HUES64 (cell line): ENCODE data around the gene ICAM2. TPM values are rescaled to one million over a fixed set of nuclear protein-coding genes. Genes with fewer than 3 reads are reported as not detected.

Source experiments
- H3K27ac ChIP-seq: 2 replicates; pipeline ENCODE4 v1.7.0; 2013; ENCODE audit warnings: low read depth, low read length, inconsistent platforms
- H3K27me3 ChIP-seq: 2 replicates; pipeline ENCODE4 v1.6.1; 2013; ENCODE audit warnings: mild to moderate bottlenecking, low read length; ENCODE audit not compliant: insufficient read depth
- H3K36me3 ChIP-seq: 2 replicates; pipeline ENCODE4 v1.6.1; 2013; ENCODE audit warnings: mild to moderate bottlenecking, low read length; ENCODE audit not compliant: insufficient read depth
- H3K4me1 ChIP-seq: 2 replicates; pipeline ENCODE4 v1.6.1; 2013; ENCODE audit warnings: mild to moderate bottlenecking, low read length, moderate library complexity; ENCODE audit not compliant: insufficient read depth
- H3K4me3 ChIP-seq: 2 replicates; pipeline ENCODE4 v1.5.1; 2013; ENCODE audit warnings: mild to moderate bottlenecking, low read length, moderate library complexity
- H3K9ac ChIP-seq: 2 replicates; pipeline ENCODE4 v1.6.1; 2013; ENCODE audit warnings: mild to moderate bottlenecking, low read depth, low read length
- H3K9me3 ChIP-seq: 2 replicates; pipeline ENCODE4 v1.6.1; 2013; ENCODE audit warnings: low read depth, low read length; ENCODE audit not compliant: insufficient read depth
- WGBS: fragments of 150-250, 120-280 bp; methylation state at CpG from one replicate; pipeline ENCODE4 v1.1.7; 2013; ENCODE audit warnings: missing lambda C conversion rate; 5-methylcytosine and 5-hydroxymethylcytosine counted together
- polyA plus RNA-seq, 2 experiments: library from polyadenylated mRNA; stranded (reverse); fragments of 50-300 nt; gene quantifications; one replicate each; pipeline ENCODE4 v1.2.3, GENCODE V29; 2013

ICAM2 gene
- 0.55 TPM for polyA plus RNA-seq (2013, experiment 1 of 2)
- 0.57 TPM for polyA plus RNA-seq (2013, experiment 2 of 2)

DNA sequence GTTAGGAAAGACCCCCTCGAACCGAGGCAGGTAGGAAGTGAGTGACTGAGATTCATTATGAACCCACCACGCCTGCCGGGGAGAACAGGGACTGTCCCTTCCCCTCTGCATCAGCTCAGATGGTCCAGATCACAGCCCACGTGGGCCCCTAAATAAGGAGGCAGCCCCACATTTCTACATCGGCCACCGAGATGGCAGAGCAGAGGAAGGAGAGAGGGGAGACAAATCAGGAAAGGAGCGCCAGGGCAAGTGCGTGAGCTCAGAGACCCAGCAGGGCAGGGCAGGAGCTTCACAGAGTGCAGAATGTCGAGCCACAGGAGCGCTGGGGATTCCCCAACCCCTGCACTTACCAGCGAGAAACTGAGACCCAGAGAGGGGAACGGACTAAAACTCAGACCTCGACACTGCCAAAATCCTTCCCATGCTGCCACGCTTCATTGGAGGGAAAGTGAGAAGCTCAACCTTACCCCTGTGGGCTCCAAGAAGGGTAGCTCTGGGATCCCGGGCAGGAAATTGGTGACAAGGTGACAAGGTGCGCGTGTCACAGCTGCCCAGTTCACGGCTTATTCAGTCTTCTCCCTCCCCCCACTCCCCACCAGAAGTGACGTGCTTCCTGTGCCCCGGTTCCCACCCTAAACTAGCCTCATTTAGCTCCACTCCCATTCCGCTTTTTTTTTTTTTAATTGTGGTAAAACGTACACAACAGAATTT, at the start of gene ICAM2:
ICAM2 (minus strand) TSS at position 578 of the 711 bp plus-strand sequence. CDS start 13,942 bp downstream, outside the sequence.
- Histone ChIP-seq H3K4me3 (peak within 1 kb of the TSS; percentile 39), H3K9me3 (no peaks in the 10 kb centered on the region), H3K36me3 (no peaks in the 10 kb centered on the region), H3K27ac (no peak within 1 kb of the TSS), H3K9ac (peak within 1 kb of the TSS; percentile 29; the same call in 1 of the 2 replicates), H3K27me3 (no peaks in the 10 kb centered on the region), H3K4me1 (peaks cover 5% of the 10 kb centered on the region; the same call in 1 of the 2 replicates)
- 48% methylated on average over 23 of the region's 23 CpGs for WGBS

DNA sequence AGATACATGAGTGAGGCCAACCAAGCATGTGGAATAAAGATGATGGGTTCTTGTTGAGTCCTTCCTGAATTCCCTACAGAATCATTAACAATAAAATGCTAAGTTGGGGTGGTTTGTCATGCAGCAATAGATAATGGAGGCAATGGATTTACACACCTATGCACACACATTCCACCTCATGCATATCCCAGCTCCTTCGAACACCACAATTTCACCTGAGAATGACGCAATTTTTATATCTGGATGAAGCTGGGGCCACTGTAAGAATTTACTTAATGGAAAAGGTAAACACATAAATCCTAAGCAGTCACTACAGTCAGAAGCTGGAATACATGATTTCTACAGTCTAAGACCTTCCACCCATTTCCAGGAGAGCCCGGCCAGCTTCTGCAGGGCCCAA, 49.8 kb upstream of the ICAM2 start:
- Histone ChIP-seq H3K9ac (no peak overlapping the region), H3K9me3 (peaks cover 12% of the 10 kb centered on the region; the same call in 1 of the 2 replicates), H3K4me3 (no peak overlapping the region), H3K4me1 (no peaks in the 10 kb centered on the region), H3K27ac (no peak overlapping the region), H3K27me3 (no peaks in the 10 kb centered on the region), H3K36me3 (peaks cover 9% of the 10 kb centered on the region; the same call in 1 of the 2 replicates)
- WGBS = 94% methylated on average over 1 of the region's 3 CpGs

DNA sequence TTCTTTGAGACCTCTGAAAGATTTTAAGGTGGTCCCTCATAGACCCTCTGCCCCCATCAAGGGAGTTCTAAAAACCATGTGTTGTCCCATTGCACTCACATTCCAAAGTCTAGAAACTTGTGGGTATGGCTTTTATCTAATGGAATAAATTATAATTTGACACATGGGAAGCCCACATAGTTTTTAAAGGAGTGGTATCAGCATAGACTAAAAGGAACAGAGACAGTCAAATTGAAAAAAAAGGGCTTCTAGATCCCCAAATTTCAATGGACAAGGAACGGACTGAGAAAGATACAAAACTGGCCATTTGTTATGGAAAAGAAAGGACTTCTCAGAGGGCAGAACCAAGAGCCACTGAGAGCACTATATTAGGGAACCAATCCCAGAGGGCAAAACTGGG, 48.7 kb upstream of the ICAM2 start:
- WGBS = 96% methylated on average over 1 of the region's 1 CpG
- Histone ChIP-seq H3K27ac (no peak overlapping the region), H3K4me3 (no peak overlapping the region), H3K4me1 (peaks cover 2% of the 10 kb centered on the region; the same call in 1 of the 2 replicates), H3K9me3 (peaks cover 12% of the 10 kb centered on the region; the same call in 1 of the 2 replicates), H3K36me3 (peaks cover 9% of the 10 kb centered on the region; the same call in 1 of the 2 replicates), H3K9ac (no peak overlapping the region), H3K27me3 (no peaks in the 10 kb centered on the region)

DNA sequence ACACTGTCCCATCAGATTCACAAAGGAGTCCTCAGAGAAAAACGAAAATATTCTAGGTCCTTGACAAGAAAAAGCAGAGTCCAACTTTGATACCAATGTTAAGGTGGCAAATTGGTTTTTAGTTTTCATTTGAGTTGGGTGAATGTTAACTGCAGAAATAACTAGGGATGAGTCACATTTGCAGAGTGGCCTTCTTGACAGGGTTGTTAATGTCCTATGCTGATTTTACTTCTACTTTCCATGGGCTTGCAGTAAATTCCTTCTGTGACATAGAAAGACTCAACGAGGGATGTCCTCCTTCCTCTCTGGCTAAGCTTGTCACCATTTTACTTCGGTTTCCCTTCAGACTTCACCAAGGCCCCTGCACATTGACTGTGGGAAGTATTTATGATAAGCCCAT, 47.2 kb upstream of the ICAM2 start:
- Histone ChIP-seq H3K36me3 (peaks cover 9% of the 10 kb centered on the region; the same call in 1 of the 2 replicates), H3K9me3 (peaks cover 12% of the 10 kb centered on the region; the same call in 1 of the 2 replicates), H3K4me1 (peaks cover 4% of the 10 kb centered on the region; the same call in 1 of the 2 replicates), H3K27me3 (no peaks in the 10 kb centered on the region), H3K9ac (no peak overlapping the region), H3K27ac (no peak overlapping the region), H3K4me3 (no peak overlapping the region)
- WGBS = 91% methylated on average over 3 of the region's 3 CpGs

DNA sequence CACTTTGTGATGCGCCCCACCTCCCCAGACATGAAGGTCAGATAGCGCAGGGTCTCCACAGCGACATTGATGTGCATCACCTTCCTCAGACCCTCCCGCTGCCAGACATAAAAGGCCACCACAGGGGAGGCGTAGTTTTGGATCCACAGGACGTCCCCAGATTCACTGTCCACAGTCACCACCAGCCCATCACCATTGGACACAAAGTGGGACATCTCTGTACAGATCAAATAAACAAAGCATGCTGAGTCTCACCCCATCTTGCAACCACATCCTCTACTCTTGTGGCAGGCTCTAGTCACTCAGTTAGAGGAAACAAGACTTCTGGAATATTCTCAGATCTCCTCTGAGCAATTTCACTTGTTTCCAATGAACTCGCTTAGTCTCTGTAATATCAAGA, 46.3 kb upstream of the ICAM2 start:
- H3K36me3 ChIP-seq = peaks cover 9% of the 10 kb centered on the region; the same call in 1 of the 2 replicates
- H3K27me3 ChIP-seq = no peaks in the 10 kb centered on the region
- peaks cover 12% of the 10 kb centered on the region; the same call in 1 of the 2 replicates for H3K9me3 ChIP-seq
- H3K9ac ChIP-seq = no peak overlapping the region
- H3K27ac ChIP-seq = no peak overlapping the region
- H3K4me3 ChIP-seq = no peak overlapping the region
- WGBS = 94% methylated on average over 7 of the region's 7 CpGs
- peaks cover 4% of the 10 kb centered on the region; the same call in 1 of the 2 replicates for H3K4me1 ChIP-seq

DNA sequence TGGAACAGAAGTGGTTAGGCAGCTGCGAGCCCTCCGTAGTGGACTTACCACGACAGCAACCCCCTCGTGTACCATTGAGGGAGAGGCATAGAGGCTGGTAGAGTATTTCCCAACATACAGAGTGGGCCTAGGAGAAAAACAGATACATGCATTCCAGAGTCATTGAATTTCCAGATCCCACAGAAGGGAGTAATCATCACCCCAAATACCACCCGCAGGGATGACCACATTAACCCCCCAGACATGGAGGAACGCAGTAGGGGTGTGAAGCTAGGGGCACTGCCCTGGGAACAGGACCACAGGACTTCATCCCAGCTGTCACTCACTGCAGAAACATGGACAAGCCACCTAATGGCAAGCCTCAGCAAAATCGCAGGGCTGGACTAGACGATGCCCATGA, 44.7 kb upstream of the ICAM2 start:
- H3K4me1 ChIP-seq = peaks cover 4% of the 10 kb centered on the region; the same call in 1 of the 2 replicates
- 96% methylated on average over 8 of the region's 8 CpGs for WGBS
- H3K27me3 ChIP-seq = no peaks in the 10 kb centered on the region
- peaks cover 9% of the 10 kb centered on the region; the same call in 1 of the 2 replicates for H3K36me3 ChIP-seq
- H3K27ac ChIP-seq = no peak overlapping the region
- peaks cover 12% of the 10 kb centered on the region; the same call in 1 of the 2 replicates for H3K9me3 ChIP-seq
- no peak overlapping the region for H3K4me3 ChIP-seq
- no peak overlapping the region for H3K9ac ChIP-seq

DNA sequence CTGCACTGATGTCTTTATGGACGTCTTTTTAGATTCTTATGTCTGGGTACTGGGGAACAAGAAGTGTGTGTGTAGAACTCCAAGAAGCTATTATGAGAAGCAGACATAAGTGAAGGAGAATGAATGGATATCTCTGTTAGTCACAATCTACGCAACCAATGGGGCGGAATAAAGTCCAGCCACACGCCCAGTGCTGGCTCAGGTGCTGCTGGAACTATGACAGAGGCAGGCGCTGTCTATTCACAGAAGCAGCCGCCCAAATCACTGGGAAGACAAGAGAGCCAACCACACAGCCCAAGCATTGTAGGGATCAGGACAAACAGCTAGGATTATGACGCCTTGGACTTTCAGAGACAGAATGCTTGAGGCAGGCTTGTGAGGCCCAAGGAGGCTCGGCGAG, 43.9 kb upstream of the ICAM2 start:
- Histone ChIP-seq H3K36me3 (peaks cover 6% of the 10 kb centered on the region; the same call in 1 of the 2 replicates), H3K9me3 (peaks cover 9% of the 10 kb centered on the region; the same call in 1 of the 2 replicates), H3K4me1 (peaks cover 4% of the 10 kb centered on the region; the same call in 1 of the 2 replicates), H3K27me3 (no peaks in the 10 kb centered on the region), H3K9ac (no peak overlapping the region), H3K27ac (no peak overlapping the region), H3K4me3 (peak overlapping the region; percentile 4; the same call in 1 of the 2 replicates)
- 95% methylated on average over 9 of the region's 9 CpGs for WGBS

DNA sequence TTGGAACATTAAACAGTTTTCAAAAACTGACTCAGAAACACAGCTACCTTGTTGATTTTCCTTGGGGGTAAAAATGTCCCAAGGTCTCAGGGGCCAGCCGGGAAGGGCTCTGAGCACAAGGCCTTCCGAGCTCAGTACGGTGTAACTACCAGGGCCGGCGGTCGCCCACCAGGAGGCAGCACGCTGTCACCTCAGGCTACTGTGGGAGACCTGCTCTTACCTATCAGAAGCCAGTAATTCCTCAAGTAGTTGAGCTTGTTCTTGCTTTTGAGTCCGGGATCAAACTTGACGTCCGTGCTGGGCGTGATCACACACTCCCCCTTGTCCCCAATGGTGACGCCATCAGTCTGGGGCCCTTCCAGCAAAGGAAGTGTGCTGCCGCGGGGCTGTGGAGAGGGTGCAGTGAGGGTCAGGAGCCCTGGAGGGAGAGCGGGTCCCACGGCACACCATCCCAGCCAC, 43.4 kb upstream of the ICAM2 start:
- Histone ChIP-seq H3K27ac (no peak overlapping the region), H3K36me3 (peaks cover 4% of the 10 kb centered on the region; the same call in 1 of the 2 replicates)
- WGBS = 50% methylated on average over 16 of the region's 16 CpGs

DNA sequence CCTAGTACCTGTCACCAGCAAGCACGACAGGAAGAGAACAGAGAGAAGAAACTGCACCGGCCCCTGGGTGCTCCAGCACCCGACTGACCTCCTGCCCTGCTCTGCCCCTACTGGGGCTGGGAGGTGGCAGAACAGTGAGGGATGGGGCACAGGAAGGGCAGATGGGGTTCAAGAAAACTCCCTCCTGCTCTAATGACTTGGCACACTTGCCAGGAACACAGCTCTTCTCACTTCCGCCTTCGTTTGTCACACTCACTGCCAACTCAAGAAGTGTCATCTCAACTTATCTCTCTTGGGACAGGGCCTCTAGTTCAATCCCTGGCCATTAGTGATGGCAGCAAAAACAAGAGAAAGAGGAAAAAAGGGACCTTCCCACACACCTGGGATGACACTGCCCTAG, 42.7 kb upstream of the ICAM2 start:
- WGBS = 96% methylated on average over 5 of the region's 5 CpGs
- Histone ChIP-seq H3K9ac (no peak overlapping the region), H3K36me3 (no peaks in the 10 kb centered on the region)

More for the DNA sequence above, 43.4 kb upstream of the ICAM2 start:
- H3K4me3 ChIP-seq = peak overlapping the region; percentile 4; the same call in 1 of the 2 replicates
- no peak overlapping the region for H3K9ac ChIP-seq
- H3K4me1 ChIP-seq = peaks cover 4% of the 10 kb centered on the region; the same call in 1 of the 2 replicates
- H3K27me3 ChIP-seq = no peaks in the 10 kb centered on the region
- H3K9me3 ChIP-seq = 0 out of 2 replicates have a peak, but pooled peaks cover 4% of the 10 kb centered on the region

DNA sequence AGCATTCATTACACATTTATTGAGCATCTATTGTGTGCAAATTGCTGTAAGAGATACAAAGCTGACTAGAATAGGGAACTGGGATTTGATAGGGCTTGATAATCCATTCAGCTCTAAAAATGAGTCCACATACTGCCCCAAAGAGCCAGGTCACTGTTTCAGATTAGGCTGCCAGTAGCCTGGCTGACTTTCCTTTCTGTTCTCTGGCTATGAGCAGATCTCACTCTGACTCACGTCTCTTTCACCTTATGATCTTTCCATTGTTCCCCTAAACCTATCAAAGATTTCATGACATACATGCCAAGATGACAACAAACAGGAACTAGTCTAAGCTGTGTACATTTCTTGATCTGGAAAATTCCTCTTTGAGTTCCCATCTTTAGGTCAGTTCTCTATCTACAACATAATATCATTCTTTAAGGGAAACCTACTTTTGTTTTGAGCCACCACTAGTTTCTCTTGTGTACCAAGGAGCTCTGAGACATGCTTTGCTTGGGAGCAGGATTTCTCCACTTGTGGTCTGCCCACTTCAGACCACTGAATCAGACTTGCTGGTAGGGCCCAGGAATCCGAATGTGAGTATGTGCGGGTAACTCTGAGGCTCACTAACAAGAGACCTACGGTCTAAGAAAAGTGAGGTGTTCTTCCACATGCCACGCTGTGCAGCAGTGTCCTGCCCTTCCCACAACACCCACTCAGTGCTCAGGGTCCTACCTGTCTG, 40.9 kb upstream of the ICAM2 start:
- H3K27me3 ChIP-seq = no peaks in the 10 kb centered on the region
- no peak overlapping the region for H3K9ac ChIP-seq
- peaks cover 8% of the 10 kb centered on the region; the same call in 1 of the 2 replicates for H3K4me1 ChIP-seq
- no peak overlapping the region for H3K27ac ChIP-seq
- 95% methylated on average over 5 of the region's 5 CpGs for WGBS
- H3K36me3 ChIP-seq = no peaks in the 10 kb centered on the region
- no peaks in the 10 kb centered on the region for H3K9me3 ChIP-seq
- no peak overlapping the region for H3K4me3 ChIP-seq

More for the DNA sequence above, 42.7 kb upstream of the ICAM2 start:
- Histone ChIP-seq H3K4me1 (peaks cover 4% of the 10 kb centered on the region; the same call in 1 of the 2 replicates), H3K27ac (no peak overlapping the region), H3K27me3 (no peaks in the 10 kb centered on the region), H3K9me3 (no peaks in the 10 kb centered on the region), H3K4me3 (no peak overlapping the region)
